GM23338 (cell line): ENCODE measurements around the gene VTA1. TPM values are rescaled to one million over a fixed set of nuclear protein-coding genes. Genes with fewer than 3 reads are reported as not detected.

Experiments
- ATAC-seq: fragments of 200-7000 bp; cut with Tn5 transposase; 3 replicates; pipeline ENCODE4 v1.9.1; 2020
- DNase-seq: peaks from one replicate; pipeline ENCODE4 v3.0.0-alpha.2; 2015; ENCODE audit warnings: low spot score
- H2AFZ ChIP-seq: fragments of 200-600 bp; sonication (generic); 2 replicates; pipeline ENCODE4 v1.8.0; 2016; ENCODE audit warnings: antibody characterized with exemption, mild to moderate bottlenecking, moderate library complexity
- H3F3A ChIP-seq: fragments of 200-600 bp; sonication (generic); replicated peaks from 2 replicates; pipeline ENCODE4 v1.8.0; 2017; ENCODE audit warnings: antibody characterized with exemption, mixed run types, low read depth
- H3K27ac ChIP-seq: fragments of 200-600 bp; sonication (generic); 2 replicates; pipeline ENCODE4 v1.6.1; 2016; ENCODE audit warnings: low read depth
- H3K27me3 ChIP-seq: fragments of 200-600 bp; sonication (generic); 2 replicates; pipeline ENCODE4 v1.8.0; 2016; ENCODE audit warnings: mild to moderate bottlenecking, mixed run types, moderate library complexity; ENCODE audit not compliant: insufficient read depth
- H3K36me3 ChIP-seq: fragments of 200-600 bp; sonication (generic); 2 replicates; pipeline ENCODE4 v1.8.0; 2016; ENCODE audit warnings: mild to moderate bottlenecking; ENCODE audit not compliant: insufficient read depth
- H3K4me1 ChIP-seq: fragments of 200-600 bp; sonication (generic); 2 replicates; pipeline ENCODE4 v1.8.0; 2016; ENCODE audit warnings: mild to moderate bottlenecking, moderate library complexity; ENCODE audit not compliant: insufficient read depth
- H3K4me2 ChIP-seq: fragments of 200-600 bp; sonication (generic); 2 replicates; pipeline ENCODE4 v1.7.1; 2017; ENCODE audit warnings: mixed run types
- H3K4me3 ChIP-seq: fragments of 200-600 bp; sonication (generic); 2 replicates; pipeline ENCODE4 v1.6.1; 2016; ENCODE audit warnings: mixed run types
- H3K79me2 ChIP-seq: fragments of 200-600 bp; sonication (generic); replicated peaks from 2 replicates; pipeline ENCODE4 v1.8.0; 2017; ENCODE audit warnings: mild to moderate bottlenecking; ENCODE audit not compliant: insufficient read depth
- H3K9me2 ChIP-seq: fragments of 200-600 bp; sonication (generic); 2 replicates; pipeline ENCODE4 v1.8.0; 2017; ENCODE audit not compliant: insufficient read depth
- H4K20me1 ChIP-seq: fragments of 200-600 bp; sonication (generic); replicated peaks from 2 replicates; pipeline ENCODE4 v1.8.0; 2017; ENCODE audit warnings: mild to moderate bottlenecking; ENCODE audit not compliant: insufficient read depth
- H3K27ac Mint-ChIP-seq: 2 replicates; pipeline ENCODE4 v1.8.0; 2020; ENCODE audit warnings: inconsistent platforms, mild to moderate bottlenecking, moderate library complexity, mixed read lengths
- H3K27me3 Mint-ChIP-seq: 3 replicates; pipeline ENCODE4 v1.8.0; 2022; ENCODE audit warnings: low read depth, mild to moderate bottlenecking, moderate library complexity, mixed read lengths, inconsistent platforms; ENCODE audit not compliant: insufficient read depth, poor library complexity
- H3K36me3 Mint-ChIP-seq: 3 replicates; pipeline ENCODE4 v1.8.0; 2021; ENCODE audit warnings: low read depth, mild to moderate bottlenecking, inconsistent platforms, moderate library complexity, mixed read lengths
- H3K4me1 Mint-ChIP-seq: 3 replicates; pipeline ENCODE4 v1.8.0; 2020; ENCODE audit warnings: mild to moderate bottlenecking, inconsistent platforms, mixed read lengths
- H3K4me3 Mint-ChIP-seq: 3 replicates; pipeline ENCODE4 v1.8.0; 2021; ENCODE audit warnings: moderate library complexity, mild to moderate bottlenecking, inconsistent platforms, mixed read lengths
- H3K9me3 Mint-ChIP-seq: 3 replicates; pipeline ENCODE4 v1.8.0; 2020; ENCODE audit warnings: moderate library complexity, mild to moderate bottlenecking, inconsistent platforms, mixed read lengths
- CREB1 ChIP-seq: fragments of 250-450 bp; sonication (Bioruptor Pico); IDR thresholded peaks from 2 replicates; pipeline ENCODE4 v1.5.0; 2020; ENCODE audit warnings: low read depth, mild to moderate bottlenecking, moderate library complexity
- EZH2 ChIP-seq: fragments of 200-600 bp; sonication (generic); IDR thresholded peaks from one replicate; pipeline ENCODE4 v1.8.0; 2017; ENCODE audit warnings: antibody characterized with exemption, mild to moderate bottlenecking, low read depth; ENCODE audit not compliant: unreplicated experiment
- EZH2phosphoT487 ChIP-seq: fragments of 200-600 bp; sonication (generic); IDR thresholded peaks from one replicate; pipeline ENCODE4 v1.8.1; 2018; ENCODE audit warnings: antibody characterized with exemption; ENCODE audit not compliant: unreplicated experiment
- JUNB ChIP-seq: IDR thresholded peaks from one replicate; pipeline ENCODE4 v1.6.1; 2016; ENCODE audit warnings: antibody characterized with exemption; ENCODE audit not compliant: unreplicated experiment
- NANOG ChIP-seq: IDR thresholded peaks from 2 replicates; pipeline ENCODE4 v1.6.1; 2016; ENCODE audit warnings: antibody characterized with exemption, borderline replicate concordance
- POLR2AphosphoS5 ChIP-seq: IDR thresholded peaks from 2 replicates; pipeline ENCODE4 v1.6.1; 2016; ENCODE audit warnings: antibody characterized with exemption, low read depth
- STAT1 ChIP-seq: IDR thresholded peaks from one replicate; pipeline ENCODE4 v1.6.1; 2016; ENCODE audit warnings: antibody characterized with exemption; ENCODE audit not compliant: unreplicated experiment
- ZNF331 ChIP-seq: fragments of 250-450 bp; sonication (Bioruptor Pico); IDR thresholded peaks from 2 replicates; pipeline ENCODE4 v1.5.0; 2020; ENCODE audit warnings: low read depth, mild to moderate bottlenecking, moderate library complexity
- polyA plus RNA-seq: library from polyadenylated mRNA; unstranded; fragments of >200 nt; fragmentation: Nextera tagmentation; extraction: Ambion mirVana; gene quantifications from 2 replicates; pipeline ENCODE4 v1.2.1, GENCODE V29; 2016
- total RNA-seq: library from RNA; depleted of rRNA; stranded (reverse); fragments of >200 nt; shearing (Covaris generic); gene quantifications from 2 replicates; pipeline ENCODE4 v1.2.3, GENCODE V29; 2014
- TF ChIP-seq, protein P1 (sequence below): IDR thresholded peaks from one replicate; pipeline ENCODE4 v1.6.1; 2018; ENCODE audit warnings: antibody characterized with exemption; ENCODE audit not compliant: unreplicated experiment
- TF ChIP-seq, protein P2 (sequence below), 2 experiments: fragments of 200-600 bp in 1 of 2; sonication (generic) in 1 of 2; conservative IDR thresholded peaks; 2 replicates each; pipeline versions ENCODE4 v1.5.1 to v1.6.1; 2016 to 2017; ENCODE audit warnings: antibody characterized with exemption in 2 of 2, low read depth in 2 of 2, mild to moderate bottlenecking in 2 of 2, moderate library complexity in 1 of 2
- TF ChIP-seq, protein P3 (sequence below): IDR thresholded peaks from 2 replicates; pipeline ENCODE4 v1.6.1; 2016; ENCODE audit warnings: antibody characterized with exemption

The VTA1 gene
- total and polyA plus RNA-seq, 2 experiments from 2014 or later = 102 to 104 TPM

DNA sequence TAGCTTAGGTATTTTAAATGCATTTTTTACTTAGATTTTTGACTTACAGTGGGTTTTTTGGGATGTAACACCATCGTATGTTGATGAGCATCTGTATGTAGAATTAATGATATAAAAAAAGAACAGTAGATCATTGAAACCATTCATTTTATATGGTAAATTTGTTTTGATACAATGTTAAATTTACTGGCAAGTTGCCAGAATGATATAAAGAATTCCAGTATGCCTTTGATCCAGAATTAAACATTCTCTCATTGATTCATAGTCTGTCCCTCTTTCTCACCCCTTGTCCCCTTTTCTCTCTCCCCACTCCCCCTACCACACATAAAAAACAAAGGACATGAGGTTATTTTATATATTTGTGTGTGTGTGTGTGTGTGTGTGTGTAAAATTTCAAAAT lies 45.3 kb downstream of the VTA1 start (continued):
- TF ChIP-seq, protein P1, sequence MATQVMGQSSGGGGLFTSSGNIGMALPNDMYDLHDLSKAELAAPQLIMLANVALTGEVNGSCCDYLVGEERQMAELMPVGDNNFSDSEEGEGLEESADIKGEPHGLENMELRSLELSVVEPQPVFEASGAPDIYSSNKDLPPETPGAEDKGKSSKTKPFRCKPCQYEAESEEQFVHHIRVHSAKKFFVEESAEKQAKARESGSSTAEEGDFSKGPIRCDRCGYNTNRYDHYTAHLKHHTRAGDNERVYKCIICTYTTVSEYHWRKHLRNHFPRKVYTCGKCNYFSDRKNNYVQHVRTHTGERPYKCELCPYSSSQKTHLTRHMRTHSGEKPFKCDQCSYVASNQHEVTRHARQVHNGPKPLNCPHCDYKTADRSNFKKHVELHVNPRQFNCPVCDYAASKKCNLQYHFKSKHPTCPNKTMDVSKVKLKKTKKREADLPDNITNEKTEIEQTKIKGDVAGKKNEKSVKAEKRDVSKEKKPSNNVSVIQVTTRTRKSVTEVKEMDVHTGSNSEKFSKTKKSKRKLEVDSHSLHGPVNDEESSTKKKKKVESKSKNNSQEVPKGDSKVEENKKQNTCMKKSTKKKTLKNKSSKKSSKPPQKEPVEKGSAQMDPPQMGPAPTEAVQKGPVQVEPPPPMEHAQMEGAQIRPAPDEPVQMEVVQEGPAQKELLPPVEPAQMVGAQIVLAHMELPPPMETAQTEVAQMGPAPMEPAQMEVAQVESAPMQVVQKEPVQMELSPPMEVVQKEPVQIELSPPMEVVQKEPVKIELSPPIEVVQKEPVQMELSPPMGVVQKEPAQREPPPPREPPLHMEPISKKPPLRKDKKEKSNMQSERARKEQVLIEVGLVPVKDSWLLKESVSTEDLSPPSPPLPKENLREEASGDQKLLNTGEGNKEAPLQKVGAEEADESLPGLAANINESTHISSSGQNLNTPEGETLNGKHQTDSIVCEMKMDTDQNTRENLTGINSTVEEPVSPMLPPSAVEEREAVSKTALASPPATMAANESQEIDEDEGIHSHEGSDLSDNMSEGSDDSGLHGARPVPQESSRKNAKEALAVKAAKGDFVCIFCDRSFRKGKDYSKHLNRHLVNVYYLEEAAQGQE = no peak
- TF ChIP-seq, protein P2, sequence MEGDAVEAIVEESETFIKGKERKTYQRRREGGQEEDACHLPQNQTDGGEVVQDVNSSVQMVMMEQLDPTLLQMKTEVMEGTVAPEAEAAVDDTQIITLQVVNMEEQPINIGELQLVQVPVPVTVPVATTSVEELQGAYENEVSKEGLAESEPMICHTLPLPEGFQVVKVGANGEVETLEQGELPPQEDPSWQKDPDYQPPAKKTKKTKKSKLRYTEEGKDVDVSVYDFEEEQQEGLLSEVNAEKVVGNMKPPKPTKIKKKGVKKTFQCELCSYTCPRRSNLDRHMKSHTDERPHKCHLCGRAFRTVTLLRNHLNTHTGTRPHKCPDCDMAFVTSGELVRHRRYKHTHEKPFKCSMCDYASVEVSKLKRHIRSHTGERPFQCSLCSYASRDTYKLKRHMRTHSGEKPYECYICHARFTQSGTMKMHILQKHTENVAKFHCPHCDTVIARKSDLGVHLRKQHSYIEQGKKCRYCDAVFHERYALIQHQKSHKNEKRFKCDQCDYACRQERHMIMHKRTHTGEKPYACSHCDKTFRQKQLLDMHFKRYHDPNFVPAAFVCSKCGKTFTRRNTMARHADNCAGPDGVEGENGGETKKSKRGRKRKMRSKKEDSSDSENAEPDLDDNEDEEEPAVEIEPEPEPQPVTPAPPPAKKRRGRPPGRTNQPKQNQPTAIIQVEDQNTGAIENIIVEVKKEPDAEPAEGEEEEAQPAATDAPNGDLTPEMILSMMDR (conservative IDR thresholded peaks at IDR 0.05; ENCODE audit: low read depth in 2 of 2) = no peak
- TF ChIP-seq POLR2AphosphoS5 (no peak), STAT1 (no peak), CREB1 (CRISPR knock-in tag) (no peak), EZH2phosphoT487 (no peak), JUNB (no peak), NANOG (no peak), ZNF331 (no peak), EZH2 (no peak)
- TF ChIP-seq, protein P3, sequence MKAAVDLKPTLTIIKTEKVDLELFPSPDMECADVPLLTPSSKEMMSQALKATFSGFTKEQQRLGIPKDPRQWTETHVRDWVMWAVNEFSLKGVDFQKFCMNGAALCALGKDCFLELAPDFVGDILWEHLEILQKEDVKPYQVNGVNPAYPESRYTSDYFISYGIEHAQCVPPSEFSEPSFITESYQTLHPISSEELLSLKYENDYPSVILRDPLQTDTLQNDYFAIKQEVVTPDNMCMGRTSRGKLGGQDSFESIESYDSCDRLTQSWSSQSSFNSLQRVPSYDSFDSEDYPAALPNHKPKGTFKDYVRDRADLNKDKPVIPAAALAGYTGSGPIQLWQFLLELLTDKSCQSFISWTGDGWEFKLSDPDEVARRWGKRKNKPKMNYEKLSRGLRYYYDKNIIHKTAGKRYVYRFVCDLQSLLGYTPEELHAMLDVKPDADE = no peak

DNA sequence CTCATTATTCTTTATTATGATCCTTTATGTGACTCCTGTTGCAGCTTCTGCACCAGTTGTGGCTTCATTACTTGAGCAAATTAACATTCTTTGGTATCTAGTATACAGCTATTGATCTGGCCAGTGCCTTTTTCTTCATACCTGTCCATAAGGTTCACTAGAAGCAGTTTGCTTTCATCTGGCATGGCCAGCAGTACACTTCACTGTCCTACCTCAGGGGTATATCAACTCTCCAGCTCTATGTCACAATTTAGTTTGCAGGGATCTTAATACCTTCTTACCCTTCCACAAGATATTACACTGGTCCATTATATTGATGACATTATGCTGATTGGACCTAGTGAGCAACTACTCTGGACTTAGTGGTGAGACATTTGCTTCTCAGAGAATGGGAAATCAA lies 46.6 kb downstream of the VTA1 start:
- Mint-ChIP-seq H3K9me3 (no peaks in the 10 kb centered on the region), H3K36me3 (peaks cover 17% of the 10 kb centered on the region; the same call in 2 of the 3 replicates), H3K27ac (no peak overlapping the region), H3K4me1 (no peaks in the 10 kb centered on the region), H3K4me3 (no peak overlapping the region), H3K27me3 (no peaks in the 10 kb centered on the region)
- Histone ChIP-seq H3K9me2 (no peaks in the 10 kb centered on the region), H3K27ac (no peak overlapping the region), H3K79me2 (peaks cover 4% of the 10 kb centered on the region), H2AFZ (no peak overlapping the region), H3K36me3 (0 out of 2 replicates have a peak, but pooled peaks cover 8% of the 10 kb centered on the region), H3K4me3 (no peak overlapping the region), H4K20me1 (no peaks in the 10 kb centered on the region), H3K4me1 (no peaks in the 10 kb centered on the region), H3K4me2 (no peak overlapping the region), H3F3A (no peaks in the 10 kb centered on the region), H3K27me3 (no peaks in the 10 kb centered on the region)
- no peak for ATAC-seq
- DNase-seq = no peak
- TF ChIP-seq NANOG = no peak
